LNCAP (cell line): ENCODE data around the gene PSORS1C1.

ENCODE experiments used
- CTCF ChIP-seq: fragments of 450-650 bp; IDR thresholded peaks from 2 replicates; pipeline ENCODE4 v1.5.1; 2017; ENCODE audit warnings: mild to moderate bottlenecking

PSORS1C1 gene

GRCh38 chr6:31174378-31174777 is 59.8 kb downstream of the PSORS1C1 start:
- TF ChIP-seq CTCF: no peak

- no peak for TF ChIP-seq CTCF
Observed at GRCh38 chr6:31175971-31176370, 61.4 kb downstream of the PSORS1C1 start.

GRCh38 chr6:31178143-31179041 is 63.8 kb downstream of the PSORS1C1 start:
- TF ChIP-seq CTCF: no peak

GRCh38 chr6:31179042-31179386 is 64.4 kb downstream of the PSORS1C1 start:
- TF ChIP-seq CTCF: no peak

- no peak for TF ChIP-seq CTCF
Observed at GRCh38 chr6:31179896-31180295, 65.3 kb downstream of the PSORS1C1 start.

- no peak for TF ChIP-seq CTCF
Observed at GRCh38 chr6:31180500-31180899, 65.9 kb downstream of the PSORS1C1 start.

- TF ChIP-seq CTCF: no peak
Observed at GRCh38 chr6:31186052-31186734, 71.6 kb downstream of the PSORS1C1 start.
